ENCODE measurements around the gene RUNX3.

The RUNX3 gene

GRCh38 chr1:24920533-24920925, 9.5 kb downstream of the RUNX3 start:
- no peak for TF ChIP-seq CTCF (IDR thresholded peaks at IDR 0.05; ENCODE audit: low read depth, low read length)
- Histone ChIP-seq H3K27ac (no peak overlapping the region), H3K36me3 (peaks cover 10% of the 10 kb centered on the region), H3K9me3 (ENCODE audit: severe bottlenecking) (no peaks in the 10 kb centered on the region), H3K27me3 (ENCODE audit: insufficient read depth, low read depth, severe bottlenecking) (no peaks in the 10 kb centered on the region), H3K4me3 (ENCODE audit: low read depth, low read length) (no peak overlapping the region)
- DNase-seq = no peak

- no peak overlapping the region for H3K27ac ChIP-seq
- peaks cover 7% of the 10 kb centered on the region for H3K36me3 ChIP-seq
- no peak for TF ChIP-seq CTCF (IDR thresholded peaks at IDR 0.05; ENCODE audit: low read depth, low read length)
Observed at GRCh38 chr1:24919791-24920532, 10.1 kb downstream of the RUNX3 start.

GRCh38 chr1:24918995-24919605, 11.0 kb downstream of the RUNX3 start:
- peaks cover 5% of the 10 kb centered on the region for H3K36me3 ChIP-seq
- no peak for TF ChIP-seq CTCF (IDR thresholded peaks at IDR 0.05; ENCODE audit: low read depth, low read length)
- no peak for DNase-seq
- H3K4me3 ChIP-seq (ENCODE audit: low read depth, low read length) = no peak overlapping the region
- H3K27me3 ChIP-seq (ENCODE audit: insufficient read depth, low read depth, severe bottlenecking) = no peaks in the 10 kb centered on the region
- H3K27ac ChIP-seq = no peak overlapping the region
- H3K9me3 ChIP-seq (ENCODE audit: severe bottlenecking) = no peaks in the 10 kb centered on the region

More at GRCh38 chr1:24919791-24920532, 10.1 kb downstream of the RUNX3 start:
- Histone ChIP-seq H3K9me3 (ENCODE audit: severe bottlenecking) (no peaks in the 10 kb centered on the region), H3K27me3 (ENCODE audit: insufficient read depth, low read depth, severe bottlenecking) (no peaks in the 10 kb centered on the region), H3K4me3 (ENCODE audit: low read depth, low read length) (no peak overlapping the region)
- DNase-seq = no peak

GRCh38 chr1:24918370-24918769, 11.7 kb downstream of the RUNX3 start:
- Histone ChIP-seq H3K27me3 (ENCODE audit: insufficient read depth, low read depth, severe bottlenecking) (no peaks in the 10 kb centered on the region), H3K27ac (no peak overlapping the region), H3K9me3 (ENCODE audit: severe bottlenecking) (no peaks in the 10 kb centered on the region), H3K4me3 (ENCODE audit: low read depth, low read length) (no peak overlapping the region), H3K36me3 (peaks cover 5% of the 10 kb centered on the region)
- TF ChIP-seq CTCF (IDR thresholded peaks at IDR 0.05; ENCODE audit: low read depth, low read length) = no peak
- DNase-seq = no peak

GRCh38 chr1:24917327-24918074, 12.6 kb downstream of the RUNX3 start:
- TF ChIP-seq CTCF (IDR thresholded peaks at IDR 0.05; ENCODE audit: low read depth, low read length) = no peak
- no peak for DNase-seq
- no peak overlapping the region for H3K27ac ChIP-seq
- H3K9me3 ChIP-seq (ENCODE audit: severe bottlenecking) = no peaks in the 10 kb centered on the region
- H3K36me3 ChIP-seq = peaks cover 5% of the 10 kb centered on the region
- no peaks in the 10 kb centered on the region for H3K27me3 ChIP-seq (ENCODE audit: insufficient read depth, low read depth, severe bottlenecking)
- H3K4me3 ChIP-seq (ENCODE audit: low read depth, low read length) = no peak overlapping the region

Measured in WERI-Rb-1 (cell line).